K562 (cell line): Measurements from ENCODE around the gene TARS2. TPM values are rescaled to one million over a fixed set of nuclear protein-coding genes. Genes with fewer than 3 reads are reported as not detected.

Experiments used
- BCOR ChIP-seq: fragments of 450-650 bp; IDR thresholded peaks from 2 replicates; pipeline ENCODE4 v1.6.1; 2016
- E2F1 ChIP-seq: sonication (generic); formaldehyde crosslinking; IDR thresholded peaks from 2 replicates; pipeline ENCODE4 v1.8.1; 2023; ENCODE audit warnings: mild to moderate bottlenecking, missing genetic modification reagents, moderate library complexity
- E2F6 ChIP-seq, 2 experiments: IDR thresholded peaks; 2 replicates each; pipeline ENCODE4 v1.6.1; 2011; ENCODE audit warnings: borderline replicate concordance in 1 of 2, control low read depth in 1 of 2, low read depth in 1 of 2, low read length in 1 of 2, mild to moderate bottlenecking in 1 of 2, mixed read lengths in 1 of 2, moderate library complexity in 1 of 2; ENCODE audit not compliant: insufficient read depth in 1 of 2, insufficient read length in 1 of 2, poor library complexity in 1 of 2, severe bottlenecking in 1 of 2; ENCODE audit errors: extremely low read depth in 1 of 2
- NFRKB ChIP-seq: fragments of 450-650 bp; IDR thresholded peaks from 2 replicates; pipeline ENCODE4 v1.6.1; 2016; ENCODE audit warnings: low read depth
- POLR2AphosphoS5 ChIP-seq: IDR thresholded peaks from 2 replicates; pipeline ENCODE4 v1.6.1; 2011; ENCODE audit warnings: mild to moderate bottlenecking, low read depth, low read length, moderate library complexity; ENCODE audit not compliant: control insufficient read depth, insufficient read depth
- SLC30A9 ChIP-seq: fragments of 250-450 bp; sonication (Bioruptor Pico); IDR thresholded peaks from 2 replicates; pipeline ENCODE4 v1.8.0; 2022; ENCODE audit warnings: mild to moderate bottlenecking, moderate library complexity
- SMAD1 ChIP-seq: fragments of 150-350 bp; IDR thresholded peaks from 2 replicates; pipeline ENCODE4 v1.6.1; 2014; ENCODE audit warnings: low read length, low read depth; ENCODE audit not compliant: partially characterized antibody
- SMAD2 ChIP-seq: fragments of 150-350 bp; IDR thresholded peaks from 2 replicates; pipeline ENCODE4 v1.6.1; 2014; ENCODE audit warnings: low read depth, mild to moderate bottlenecking, low read length
- TAF7 ChIP-seq: fragments of 450-650 bp; IDR thresholded peaks from 2 replicates; pipeline ENCODE4 v1.6.1; 2016; ENCODE audit warnings: missing genetic modification characterization, missing compliant biosample characterization
- TCF7L2 ChIP-seq: fragments of 150-350 bp; IDR thresholded peaks from 2 replicates; pipeline ENCODE4 v1.6.1; 2016; ENCODE audit warnings: low read depth, mild to moderate bottlenecking, low read length, moderate library complexity
- TRIM25 ChIP-seq: fragments of 450-650 bp; IDR thresholded peaks from 2 replicates; pipeline ENCODE4 v1.7.0; 2016; ENCODE audit warnings: borderline replicate concordance
- ZNF217 ChIP-seq: sonication (generic); formaldehyde crosslinking; IDR thresholded peaks from 2 replicates; pipeline ENCODE4 v1.8.0; 2022; ENCODE audit warnings: mild to moderate bottlenecking, missing genetic modification reagents
- ZSCAN29 ChIP-seq: fragments of 450-650 bp; IDR thresholded peaks from 2 replicates; pipeline ENCODE4 v1.6.1; 2017
- polyA plus RNA-seq, 8 experiments: library from polyadenylated mRNA; depleted of rRNA in 4 of 8; stranded (reverse) in 5 of 8; unstranded in 3 of 8; fragments of >200 nt; fragmentation: Nextera tagmentation in 2 of 8; fragmentation: Illumina TruSeq in 1 of 8; extraction: Ambion mirVana in 2 of 8; extraction: Trizol in 1 of 8; gene quantifications; 2 replicates each; pipeline versions ENCODE4 v1.2.1 to v1.2.3, GENCODE V29; 2011 to 2014; ENCODE audit warnings: inconsistent platforms in 1 of 8, missing spikeins in 1 of 8
- total RNA-seq, 7 experiments: library from RNA; depleted of rRNA in 6 of 7; stranded (reverse); fragments of >200 nt in 6 of 7; fragmentation: Illumina TruSeq in 2 of 7; extraction: Trizol in 2 of 7; gene quantifications; 2 replicates each; pipeline versions ENCODE4 v1.2.1 to v1.2.3, GENCODE V29; 2011 to 2021; ENCODE audit warnings: low replicate concordance in 1 of 7

TARS2 gene
- total and polyA plus RNA-seq, 9 of the 15 experiments (the other 6 are each of a cell fraction or from before 2014, with no cell fraction given): 17.0 to 64.2 (median 39.4) TPM

- TF ChIP-seq ZNF217 (CRISPR knock-in tag) (no peak), TRIM25 (no peak), BCOR (no peak), E2F1 (no peak), SLC30A9 (CRISPR knock-in tag) (no peak), NFRKB (no peak), SMAD1 (no peak), POLR2AphosphoS5 (peak; percentile 75; the same call in 1 of the 2 replicates), TCF7L2 (no peak), ZSCAN29 (no peak), TAF7 (tag) (no peak), SMAD2 (no peak), E2F6 (IDR thresholded peaks at IDR 0.05; ENCODE audit: borderline replicate concordance in 1 of 2, extremely low read depth in 1 of 2, insufficient read depth in 1 of 2, insufficient read length in 1 of 2, low read depth in 1 of 2, low read length in 1 of 2, poor library complexity in 1 of 2, severe bottlenecking in 1 of 2) (peak; percentile 30 to 70)
These were observed 21.0 kb downstream of the TARS2 start, which contains the start of gene ECM1 (continued) for GRCh38 chr1:150507912-150508864.
